CD4-positive, alpha-beta T cell treated with Interleukin-4 for 1 hour (primary cell): Measurements from ENCODE around the gene MUC5B.
"Not testable (repeated sequence)": the region's sequence is repeated elsewhere in the genome, so short reads cannot be mapped to it uniquely, and the experiment has no call there.

ENCODE experiments used
- DNase-seq, 2 donors: peaks; one replicate each; pipeline ENCODE4 v3.0.0-alpha.2; 2020 to 2022

The MUC5B gene, protein sequence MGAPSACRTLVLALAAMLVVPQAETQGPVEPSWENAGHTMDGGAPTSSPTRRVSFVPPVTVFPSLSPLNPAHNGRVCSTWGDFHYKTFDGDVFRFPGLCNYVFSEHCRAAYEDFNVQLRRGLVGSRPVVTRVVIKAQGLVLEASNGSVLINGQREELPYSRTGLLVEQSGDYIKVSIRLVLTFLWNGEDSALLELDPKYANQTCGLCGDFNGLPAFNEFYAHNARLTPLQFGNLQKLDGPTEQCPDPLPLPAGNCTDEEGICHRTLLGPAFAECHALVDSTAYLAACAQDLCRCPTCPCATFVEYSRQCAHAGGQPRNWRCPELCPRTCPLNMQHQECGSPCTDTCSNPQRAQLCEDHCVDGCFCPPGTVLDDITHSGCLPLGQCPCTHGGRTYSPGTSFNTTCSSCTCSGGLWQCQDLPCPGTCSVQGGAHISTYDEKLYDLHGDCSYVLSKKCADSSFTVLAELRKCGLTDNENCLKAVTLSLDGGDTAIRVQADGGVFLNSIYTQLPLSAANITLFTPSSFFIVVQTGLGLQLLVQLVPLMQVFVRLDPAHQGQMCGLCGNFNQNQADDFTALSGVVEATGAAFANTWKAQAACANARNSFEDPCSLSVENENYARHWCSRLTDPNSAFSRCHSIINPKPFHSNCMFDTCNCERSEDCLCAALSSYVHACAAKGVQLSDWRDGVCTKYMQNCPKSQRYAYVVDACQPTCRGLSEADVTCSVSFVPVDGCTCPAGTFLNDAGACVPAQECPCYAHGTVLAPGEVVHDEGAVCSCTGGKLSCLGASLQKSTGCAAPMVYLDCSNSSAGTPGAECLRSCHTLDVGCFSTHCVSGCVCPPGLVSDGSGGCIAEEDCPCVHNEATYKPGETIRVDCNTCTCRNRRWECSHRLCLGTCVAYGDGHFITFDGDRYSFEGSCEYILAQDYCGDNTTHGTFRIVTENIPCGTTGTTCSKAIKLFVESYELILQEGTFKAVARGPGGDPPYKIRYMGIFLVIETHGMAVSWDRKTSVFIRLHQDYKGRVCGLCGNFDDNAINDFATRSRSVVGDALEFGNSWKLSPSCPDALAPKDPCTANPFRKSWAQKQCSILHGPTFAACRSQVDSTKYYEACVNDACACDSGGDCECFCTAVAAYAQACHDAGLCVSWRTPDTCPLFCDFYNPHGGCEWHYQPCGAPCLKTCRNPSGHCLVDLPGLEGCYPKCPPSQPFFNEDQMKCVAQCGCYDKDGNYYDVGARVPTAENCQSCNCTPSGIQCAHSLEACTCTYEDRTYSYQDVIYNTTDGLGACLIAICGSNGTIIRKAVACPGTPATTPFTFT (N-terminal part only)

DNA sequence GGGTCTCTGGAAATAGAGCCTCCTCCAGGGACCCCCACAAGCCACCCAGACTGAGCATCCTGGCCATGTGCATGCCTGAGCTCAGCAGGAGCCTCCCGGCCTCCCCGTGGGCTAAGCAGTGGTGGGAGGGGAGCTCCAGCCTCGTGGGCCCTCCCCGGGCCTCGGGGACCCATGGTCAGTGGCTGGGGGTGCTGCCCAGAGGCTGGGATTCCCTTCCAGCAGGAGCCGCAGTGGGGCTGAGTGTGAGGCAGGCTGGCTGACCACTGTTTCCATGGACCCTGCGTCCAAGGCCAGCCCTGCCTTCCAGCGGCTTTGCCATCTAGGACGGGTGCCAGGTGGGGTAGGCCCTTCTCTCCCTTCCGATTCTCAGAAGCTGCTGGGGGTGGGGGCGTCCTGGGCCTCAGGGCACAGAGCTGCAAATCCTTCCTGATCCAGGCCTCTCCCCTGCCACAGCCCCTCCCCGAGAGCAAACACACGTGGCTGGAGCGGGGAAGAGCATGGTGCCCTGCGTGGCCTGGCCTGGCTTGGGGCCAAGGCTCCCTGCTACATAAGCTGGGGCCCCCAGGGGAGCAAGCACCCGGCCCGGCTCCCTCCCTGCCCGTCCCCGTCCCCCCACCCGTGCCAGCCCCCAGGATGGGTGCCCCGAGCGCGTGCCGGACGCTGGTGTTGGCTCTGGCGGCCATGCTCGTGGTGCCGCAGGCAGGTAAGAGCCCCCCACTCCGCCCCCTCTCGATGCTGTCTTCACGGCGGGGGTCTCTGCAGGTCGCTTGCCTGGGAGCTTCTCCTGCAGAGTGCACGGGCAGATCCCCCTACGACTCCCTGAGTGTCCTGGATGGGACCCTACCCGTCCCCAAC, at the start of gene MUC5B:
Gene MUC5B, plus strand, starts transcription at position 576 of the 855 bp plus-strand sequence. Its CDS starts 58 bp downstream, at position 634.
- no peak for DNase-seq

DNA sequence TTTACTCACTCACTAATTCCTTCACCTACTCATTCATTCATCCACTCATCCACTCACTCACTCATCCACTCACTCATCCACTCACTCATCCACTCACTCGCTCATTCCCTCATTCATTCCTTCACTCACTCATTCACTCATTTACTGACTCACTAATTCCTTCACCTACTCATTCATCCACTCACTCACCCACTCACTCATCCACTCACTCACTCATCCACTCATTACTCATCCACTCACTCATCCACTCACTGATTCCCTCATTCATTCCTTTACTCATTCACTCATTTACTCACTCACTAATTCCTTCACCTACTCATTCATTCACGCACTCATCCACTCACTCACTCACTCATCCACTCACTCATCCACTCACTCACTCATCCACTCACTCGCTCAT, 49.5 kb upstream of the MUC5B start:
- DNase-seq = not testable (repeated sequence)

DNA sequence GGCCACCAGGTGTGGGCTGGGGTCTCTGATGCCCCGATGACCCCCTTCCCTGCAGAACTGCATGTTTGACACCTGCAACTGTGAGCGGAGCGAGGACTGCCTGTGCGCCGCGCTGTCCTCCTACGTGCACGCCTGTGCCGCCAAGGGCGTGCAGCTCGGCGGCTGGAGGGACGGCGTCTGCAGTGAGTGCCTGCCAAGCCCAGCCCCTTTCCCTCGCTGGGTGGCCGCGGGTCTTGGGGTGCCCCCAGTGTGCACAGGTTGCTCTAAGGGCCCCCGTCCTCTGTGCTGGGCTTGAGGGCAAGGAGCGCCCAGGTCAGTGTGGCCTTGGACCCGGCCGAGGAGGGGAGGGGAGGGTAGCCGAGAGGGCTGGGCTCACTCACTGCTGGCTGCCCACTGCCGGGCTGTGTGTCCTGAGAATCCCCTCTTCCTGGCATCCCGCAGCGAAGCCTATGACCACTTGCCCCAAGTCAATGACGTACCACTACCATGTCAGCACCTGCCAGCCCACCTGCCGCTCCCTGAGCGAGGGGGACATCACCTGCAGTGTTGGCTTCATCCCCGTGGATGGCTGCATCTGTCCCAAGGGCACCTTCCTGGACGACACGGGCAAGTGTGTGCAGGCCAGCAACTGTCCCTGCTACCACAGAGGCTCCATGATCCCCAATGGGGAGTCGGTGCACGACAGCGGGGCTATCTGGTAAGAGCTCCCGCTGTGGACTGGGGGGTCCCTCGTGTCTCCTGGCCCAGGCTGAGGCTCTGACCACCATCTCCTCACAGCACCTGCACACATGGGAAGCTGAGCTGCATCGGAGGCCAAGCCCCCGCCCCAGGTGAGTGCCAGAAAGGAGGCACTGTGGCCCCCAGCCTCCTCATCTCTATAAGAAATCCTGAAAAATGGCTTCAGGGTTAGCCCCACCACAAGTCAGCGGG, 48.2 kb upstream of the MUC5B start:
- no peak for DNase-seq

DNA sequence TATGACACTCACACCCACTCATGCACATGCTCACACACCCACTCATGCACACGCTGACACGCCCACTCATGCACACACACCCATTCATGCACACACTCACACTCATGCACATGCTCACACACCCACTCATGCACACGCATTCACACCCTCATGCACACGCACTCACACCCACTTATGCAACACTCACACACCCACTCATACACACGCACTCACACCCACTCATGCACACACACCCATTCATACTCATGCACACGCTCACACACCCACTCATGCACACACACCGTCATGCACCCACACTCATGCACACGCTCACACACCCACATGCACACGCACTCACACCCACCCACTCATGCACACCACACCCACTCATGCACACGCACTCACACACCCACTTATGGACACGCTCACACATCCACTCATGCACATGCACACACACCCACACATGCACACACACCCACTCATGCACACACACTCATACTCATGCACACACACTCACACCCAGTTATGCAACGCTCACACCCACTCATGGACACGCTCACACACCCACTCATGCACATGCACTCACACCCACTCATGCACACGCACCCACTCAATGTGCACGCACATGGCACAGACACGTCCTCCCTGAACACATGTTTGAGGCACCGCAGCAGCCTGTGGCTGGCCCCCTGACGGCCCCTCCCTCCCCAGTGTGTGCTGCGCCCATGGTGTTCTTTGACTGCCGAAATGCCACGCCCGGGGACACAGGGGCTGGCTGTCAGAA, 47.2 kb upstream of the MUC5B start:
- no peak for DNase-seq

DNA sequence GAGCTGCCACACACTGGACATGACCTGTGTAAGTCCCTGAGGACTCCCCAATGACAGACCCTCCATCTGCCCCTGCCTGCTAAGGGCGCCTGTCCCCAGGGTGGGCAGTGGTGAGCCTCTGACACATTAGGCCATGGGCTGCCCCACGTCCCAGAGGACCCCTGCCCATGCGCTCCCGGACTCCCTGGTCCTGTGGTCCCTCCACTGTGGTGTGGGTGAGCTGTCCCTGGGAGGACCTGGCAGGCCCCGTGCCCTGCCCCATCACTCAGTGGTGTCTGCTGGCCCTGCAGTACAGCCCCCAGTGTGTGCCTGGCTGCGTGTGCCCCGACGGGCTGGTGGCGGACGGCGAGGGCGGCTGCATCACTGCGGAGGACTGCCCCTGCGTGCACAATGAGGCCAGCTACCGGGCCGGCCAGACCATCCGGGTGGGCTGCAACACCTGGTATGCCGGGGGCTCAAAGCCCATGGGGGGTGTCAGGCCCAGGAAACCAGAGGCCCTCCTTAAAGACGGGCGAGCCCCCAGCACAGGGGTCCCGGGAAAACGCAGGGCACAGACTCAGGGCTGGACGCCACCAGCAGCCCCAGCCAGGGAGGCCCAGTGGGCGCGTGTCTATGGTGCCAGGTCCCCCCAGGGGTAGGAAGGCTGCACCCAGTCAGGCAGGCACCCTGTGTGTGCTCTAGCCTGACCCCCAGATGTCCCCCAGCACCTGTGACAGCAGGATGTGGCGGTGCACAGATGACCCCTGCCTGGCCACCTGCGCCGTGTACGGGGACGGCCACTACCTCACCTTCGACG, 46.4 kb upstream of the MUC5B start:
- no peak for DNase-seq

DNA sequence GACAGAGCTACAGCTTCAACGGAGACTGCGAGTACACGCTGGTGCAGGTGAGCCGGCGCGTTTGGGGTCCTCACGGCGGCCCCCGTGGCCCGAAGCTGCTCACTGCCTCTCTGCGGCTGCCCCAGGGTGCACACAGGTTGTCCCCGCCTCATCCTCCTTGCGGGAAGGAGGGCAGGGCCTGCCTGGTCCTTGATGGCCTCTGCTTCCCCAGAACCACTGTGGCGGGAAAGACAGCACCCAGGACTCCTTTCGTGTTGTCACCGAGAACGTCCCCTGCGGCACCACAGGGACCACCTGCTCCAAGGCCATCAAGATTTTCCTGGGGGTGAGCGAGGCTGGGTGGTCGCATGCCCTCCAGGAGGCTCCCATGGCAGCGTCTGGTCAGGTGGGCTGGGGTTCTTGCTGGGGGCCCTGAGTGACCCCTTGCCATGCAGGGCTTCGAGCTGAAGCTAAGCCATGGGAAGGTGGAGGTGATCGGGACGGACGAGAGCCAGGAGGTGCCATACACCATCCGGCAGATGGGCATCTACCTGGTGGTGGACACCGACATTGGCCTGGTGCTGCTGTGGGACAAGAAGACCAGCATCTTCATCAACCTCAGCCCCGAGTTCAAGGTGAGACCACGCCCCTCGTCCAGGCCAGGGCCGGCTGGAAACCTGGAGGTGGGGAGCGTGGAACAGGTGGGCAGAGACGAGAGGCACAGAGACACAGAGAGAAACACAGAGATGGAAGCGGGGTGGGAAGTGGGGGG, 45.7 kb upstream of the MUC5B start:
- DNase-seq = no peak

DNA sequence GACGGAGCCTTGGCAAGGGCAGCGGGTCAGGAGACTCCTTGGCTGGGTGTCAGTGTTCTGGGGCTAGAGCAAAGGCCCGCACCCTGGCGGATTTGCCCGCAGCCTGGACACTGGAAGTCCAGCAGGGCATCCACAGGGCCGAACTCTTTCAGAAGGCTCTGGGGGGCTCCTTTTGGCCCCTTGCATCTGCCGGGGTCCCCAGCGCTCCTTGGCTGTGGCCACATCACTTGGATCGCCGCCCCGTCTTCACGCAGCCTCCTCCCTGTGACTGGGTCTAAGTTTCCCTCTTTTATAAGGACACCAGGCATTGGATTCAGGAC, 45.1 kb upstream of the MUC5B start:
- no peak for DNase-seq

DNA sequence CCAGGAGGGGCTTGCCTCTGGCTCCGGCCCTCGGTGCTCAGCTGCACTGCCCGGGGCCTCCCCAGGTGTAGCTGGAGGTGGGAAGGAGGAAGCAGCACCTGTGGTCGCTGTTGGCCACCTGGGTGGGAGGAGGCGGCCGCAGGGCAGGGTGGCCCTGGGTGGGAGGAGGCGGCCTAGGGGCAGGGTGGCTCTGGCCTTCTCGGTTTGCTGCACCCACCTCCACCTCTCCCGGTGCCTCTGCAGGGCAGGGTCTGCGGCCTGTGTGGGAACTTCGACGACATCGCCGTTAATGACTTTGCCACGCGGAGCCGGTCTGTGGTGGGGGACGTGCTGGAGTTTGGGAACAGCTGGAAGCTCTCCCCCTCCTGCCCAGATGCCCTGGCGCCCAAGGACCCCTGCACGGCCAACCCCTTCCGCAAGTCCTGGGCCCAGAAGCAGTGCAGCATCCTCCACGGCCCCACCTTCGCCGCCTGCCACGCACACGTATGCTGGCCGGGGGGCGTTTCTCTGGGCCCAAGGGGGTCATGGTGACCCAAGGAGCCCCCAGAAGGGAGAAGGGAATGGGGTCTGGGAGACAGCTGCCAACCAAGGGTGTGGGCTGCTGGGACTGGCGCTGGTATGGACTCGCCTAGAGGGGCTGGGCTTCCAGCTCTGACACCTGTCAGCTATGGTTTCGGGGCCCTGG, 44.5 kb upstream of the MUC5B start:
- no peak for DNase-seq

DNA sequence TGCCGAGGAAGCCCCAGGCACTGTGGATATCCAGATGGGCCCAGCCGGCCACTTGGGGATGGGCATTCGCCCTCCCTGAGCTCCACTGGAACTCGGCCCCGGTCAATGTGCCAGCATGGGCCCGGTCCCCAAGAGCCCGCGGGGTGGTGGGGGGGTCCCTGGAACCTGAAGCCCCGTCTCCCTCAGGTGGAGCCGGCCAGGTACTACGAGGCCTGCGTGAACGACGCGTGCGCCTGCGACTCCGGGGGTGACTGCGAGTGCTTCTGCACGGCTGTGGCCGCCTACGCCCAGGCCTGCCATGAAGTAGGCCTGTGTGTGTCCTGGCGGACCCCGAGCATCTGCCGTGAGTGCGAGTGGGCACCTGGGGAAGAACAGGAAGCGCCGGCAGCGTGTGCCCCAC, 44.0 kb upstream of the MUC5B start:
- no peak for DNase-seq

DNA sequence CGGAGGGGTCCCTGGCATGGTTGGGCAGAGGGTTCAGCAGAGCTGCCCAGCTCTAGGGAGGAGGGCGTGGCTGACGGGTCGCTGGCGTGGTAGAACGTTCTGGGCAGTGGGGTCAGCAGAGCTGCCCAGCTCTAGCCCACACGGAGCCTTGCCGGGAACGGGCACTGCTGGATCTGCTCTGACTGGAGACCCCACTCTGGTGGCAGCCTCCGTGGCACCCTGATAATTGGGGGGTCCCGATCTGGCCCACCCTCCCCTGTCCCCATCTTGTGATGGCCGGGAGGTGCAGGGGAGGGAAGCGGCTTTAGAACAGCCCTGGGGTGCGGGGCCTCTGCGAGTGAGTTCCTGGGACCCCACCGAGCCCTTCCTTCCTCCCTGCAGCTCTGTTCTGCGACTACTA, 43.2 kb upstream of the MUC5B start:
- no peak for DNase-seq

DNA sequence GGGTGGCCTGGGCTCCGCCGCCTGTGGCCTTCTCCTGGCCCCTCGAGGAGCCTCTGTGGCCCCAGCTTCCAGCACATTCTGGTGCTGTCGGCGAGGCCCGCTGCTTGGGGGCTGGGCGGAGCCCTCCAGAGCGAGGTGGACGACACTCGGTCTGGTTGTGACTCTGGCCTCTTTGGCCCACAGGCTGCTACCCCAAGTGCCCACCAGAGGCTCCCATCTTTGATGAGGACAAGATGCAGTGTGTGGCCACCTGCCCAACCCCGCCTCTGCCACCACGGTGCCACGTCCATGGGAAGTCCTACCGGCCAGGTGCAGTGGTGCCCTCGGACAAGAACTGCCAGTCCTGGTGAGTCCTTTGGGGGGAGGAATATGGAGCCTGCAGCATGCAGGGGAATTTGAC, 42.7 kb upstream of the MUC5B start:
- no peak for DNase-seq

DNA sequence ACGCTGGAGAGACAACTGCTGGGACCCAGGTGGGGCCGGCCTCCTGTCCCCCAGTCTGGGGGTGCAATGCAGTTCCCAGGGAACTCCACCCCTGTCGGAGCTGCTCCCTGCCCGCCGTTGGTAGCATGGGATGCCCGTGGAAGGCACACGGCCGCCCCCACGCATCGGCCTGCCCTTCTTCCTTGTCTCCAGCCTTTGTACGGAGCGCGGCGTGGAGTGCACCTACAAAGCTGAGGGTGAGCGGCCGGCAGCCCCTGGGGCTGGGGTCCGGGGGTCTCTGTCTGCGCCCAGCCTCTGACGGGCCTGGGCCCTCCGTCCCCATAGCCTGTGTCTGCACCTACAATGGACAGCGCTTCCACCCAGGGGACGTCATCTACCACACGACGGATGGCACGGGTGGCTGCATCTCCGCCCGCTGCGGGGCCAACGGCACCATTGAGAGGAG, 41.9 kb upstream of the MUC5B start:
- DNase-seq = no peak

DNA sequence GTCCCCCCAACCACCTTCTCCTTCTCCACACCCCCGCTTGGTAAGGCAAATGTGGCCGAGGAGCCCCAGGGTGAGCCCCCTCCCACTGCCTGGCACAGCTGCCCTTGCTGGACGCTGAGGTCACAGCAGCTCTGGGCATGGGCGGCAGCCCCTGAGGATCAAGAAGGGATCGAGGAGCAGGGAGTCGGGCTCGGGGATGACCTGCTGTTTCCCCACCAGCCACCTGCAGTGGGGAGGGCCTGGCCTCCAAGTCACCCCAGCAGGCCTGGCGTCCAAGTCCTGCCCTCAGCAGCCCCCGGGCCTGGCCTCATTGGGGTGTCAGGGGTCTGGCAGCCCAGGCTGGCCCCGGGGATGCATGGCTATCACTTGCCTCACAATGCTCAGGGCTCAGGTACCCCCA, 41.4 kb upstream of the MUC5B start:
- DNase-seq = no peak

DNA sequence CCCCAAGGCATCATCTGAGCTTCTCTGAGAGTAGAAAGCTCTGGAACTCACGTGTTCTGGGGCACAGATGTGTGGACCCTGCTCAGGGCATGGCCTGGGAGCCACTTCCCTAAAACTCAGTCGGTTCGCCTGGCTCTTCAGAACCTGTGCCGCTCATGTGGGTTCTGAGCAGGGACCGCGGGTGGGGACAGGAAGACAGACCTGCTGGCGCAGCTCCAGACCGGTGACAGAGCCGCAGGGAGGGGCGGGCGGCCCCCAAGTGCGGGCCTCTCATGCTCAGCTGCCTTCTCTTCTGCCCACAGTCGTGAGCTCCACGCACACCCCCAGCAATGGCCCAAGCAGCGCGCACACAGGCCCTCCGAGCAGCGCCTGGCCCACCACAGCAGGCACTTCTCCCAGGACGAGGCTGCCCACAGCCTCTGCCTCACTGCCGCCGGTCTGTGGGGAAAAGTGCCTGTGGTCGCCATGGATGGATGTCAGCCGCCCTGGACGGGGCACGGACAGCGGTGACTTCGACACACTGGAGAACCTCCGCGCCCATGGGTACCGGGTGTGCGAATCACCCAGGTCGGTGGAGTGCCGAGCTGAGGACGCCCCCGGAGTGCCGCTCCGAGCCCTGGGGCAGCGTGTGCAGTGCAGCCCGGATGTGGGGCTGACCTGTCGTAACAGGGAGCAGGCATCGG, 40.9 kb upstream of the MUC5B start:
- no peak for DNase-seq

DNA sequence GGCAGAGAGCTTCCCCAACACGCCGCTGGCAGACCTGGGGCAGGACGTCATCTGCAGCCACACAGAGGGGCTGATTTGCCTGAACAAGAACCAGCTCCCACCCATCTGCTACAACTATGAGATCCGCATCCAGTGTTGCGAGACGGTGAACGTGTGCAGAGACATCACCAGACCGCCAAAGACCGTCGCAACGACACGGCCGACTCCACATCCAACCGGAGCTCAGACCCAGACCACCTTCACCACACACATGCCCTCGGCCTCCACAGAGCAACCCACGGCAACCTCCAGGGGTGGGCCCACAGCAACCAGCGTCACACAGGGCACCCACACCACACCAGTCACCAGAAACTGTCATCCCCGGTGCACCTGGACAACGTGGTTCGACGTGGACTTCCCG, 38.7 kb upstream of the MUC5B start:
- DNase-seq = not testable (repeated sequence)

DNA sequence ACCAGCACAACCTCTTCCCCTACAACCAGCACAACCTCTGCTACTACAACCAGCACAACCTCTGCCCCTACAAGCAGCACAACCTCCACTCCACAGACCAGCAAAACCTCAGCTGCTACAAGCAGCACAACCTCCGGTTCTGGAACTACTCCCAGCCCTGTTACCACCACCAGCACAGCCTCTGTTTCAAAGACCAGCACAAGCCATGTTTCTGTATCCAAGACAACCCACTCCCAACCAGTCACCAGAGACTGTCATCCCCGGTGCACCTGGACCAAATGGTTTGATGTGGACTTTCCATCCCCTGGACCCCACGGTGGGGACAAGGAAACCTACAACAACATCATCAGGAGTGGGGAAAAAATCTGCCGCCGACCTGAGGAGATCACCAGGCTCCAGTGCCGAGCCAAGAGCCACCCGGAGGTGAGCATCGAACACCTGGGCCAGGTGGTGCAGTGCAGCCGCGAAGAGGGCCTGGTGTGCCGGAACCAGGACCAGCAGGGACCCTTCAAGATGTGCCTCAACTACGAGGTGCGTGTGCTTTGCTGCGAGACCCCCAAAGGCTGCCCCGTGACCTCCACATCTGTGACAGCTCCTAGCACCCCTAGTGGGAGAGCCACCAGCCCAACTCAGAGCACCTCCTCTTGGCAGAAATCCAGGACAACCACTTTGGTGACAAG, 34.3 kb upstream of the MUC5B start:
- DNase-seq = not testable (repeated sequence)

DNA sequence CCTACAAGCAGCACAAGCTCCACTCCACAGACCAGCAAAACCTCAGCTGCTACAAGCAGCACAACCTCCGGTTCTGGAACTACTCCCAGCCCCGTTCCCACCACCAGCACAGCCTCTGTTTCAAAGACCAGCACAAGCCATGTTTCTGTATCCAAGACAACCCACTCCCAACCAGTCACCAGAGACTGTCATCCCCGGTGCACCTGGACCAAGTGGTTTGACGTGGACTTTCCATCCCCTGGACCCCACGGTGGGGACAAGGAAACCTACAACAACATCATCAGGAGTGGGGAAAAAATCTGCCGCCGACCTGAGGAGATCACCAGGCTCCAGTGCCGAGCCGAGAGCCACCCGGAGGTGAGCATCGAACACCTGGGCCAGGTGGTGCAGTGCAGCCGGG, 33.0 kb upstream of the MUC5B start:
- not testable (repeated sequence) for DNase-seq
